ENCODE results near the gene OTUD5. TPM values are rescaled to one million over a fixed set of nuclear protein-coding genes. Genes with fewer than 3 reads are reported as not detected.

OTUD5 gene
- total RNA-seq, 1 experiment from 2014 or later: 37.1 TPM

- no peak overlapping the region for H3K27ac ChIP-seq
- no peak overlapping the region for H3K4me3 ChIP-seq
- no peaks in the 10 kb centered on the region for H3K9me2 ChIP-seq (ENCODE audit: insufficient read depth)
- no peaks in the 10 kb centered on the region for H3K9me3 ChIP-seq (ENCODE audit: insufficient read depth, low read depth)
- intact Hi-C loops (cut with micrococcal nuclease; ENCODE audit: unreplicated experiment): no loop called here
- no peaks in the 10 kb centered on the region for H3F3A ChIP-seq (ENCODE audit: insufficient read depth, low read depth)
- TF ChIP-seq CTCF (conservative IDR thresholded peaks at IDR 0.05): no peak
- TF ChIP-seq EZH2 (IDR thresholded peaks at IDR 0.05; ENCODE audit: low read depth): no peak
- no peak overlapping the region for H3K4me2 ChIP-seq
- no peaks in the 10 kb centered on the region for H3K36me3 ChIP-seq (ENCODE audit: low read depth)
- H4K20me1 ChIP-seq (ENCODE audit: insufficient read depth): no peaks in the 10 kb centered on the region
- H2AFZ ChIP-seq: no peak overlapping the region
- ChIA-PET POLR2A (ENCODE audit: unreplicated experiment) (interaction anchor here (0.6 kb wide), 1 partner anchor 36 kb away, joined by 4 read pairs; no protein-coding TSS in a partner anchor), CTCF (no interaction called here)
- H3K27me3 ChIP-seq (ENCODE audit: insufficient read depth, low read depth): no peaks in the 10 kb centered on the region
- DNase-seq: no peak
- no peaks in the 10 kb centered on the region for H3K4me1 ChIP-seq (replicated peaks; ENCODE audit: insufficient read depth)
- H3K79me2 ChIP-seq (ENCODE audit: low read depth): peaks cover 10% of the 10 kb centered on the region; the same call in 1 of the 2 replicates
- no TSS peak for BruUV-seq (replicated peaks)
Observed at GRCh38 chrX:48902776-48903175, 54.6 kb downstream of the OTUD5 start.

DNA sequence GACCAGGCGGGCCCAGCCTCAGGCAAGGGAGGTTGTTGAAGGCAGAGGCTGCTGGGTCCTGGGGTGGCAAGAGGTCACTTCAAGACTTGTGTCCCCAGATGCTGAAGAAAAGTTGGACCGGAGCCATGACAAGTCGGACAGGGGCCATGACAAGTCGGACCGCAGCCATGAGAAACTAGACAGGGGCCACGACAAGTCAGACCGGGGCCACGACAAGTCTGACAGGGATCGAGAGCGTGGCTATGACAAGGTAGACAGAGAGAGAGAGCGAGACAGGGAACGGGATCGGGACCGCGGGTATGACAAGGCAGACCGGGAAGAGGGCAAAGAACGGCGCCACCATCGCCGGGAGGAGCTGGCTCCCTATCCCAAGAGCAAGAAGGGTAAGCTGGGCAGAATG is 55.3 kb downstream of the OTUD5 start:
- intact Hi-C loops (cut with micrococcal nuclease; ENCODE audit: unreplicated experiment): no loop called here
- CTCF ChIA-PET: no interaction called here
- no peaks in the 10 kb centered on the region for H3K9me2 ChIP-seq (ENCODE audit: insufficient read depth)
- no peaks in the 10 kb centered on the region for H3F3A ChIP-seq (ENCODE audit: insufficient read depth, low read depth)
- no peaks in the 10 kb centered on the region for H3K27me3 ChIP-seq (ENCODE audit: insufficient read depth, low read depth)
- H3K4me2 ChIP-seq: no peak overlapping the region
- H3K9me3 ChIP-seq (ENCODE audit: insufficient read depth, low read depth): no peaks in the 10 kb centered on the region
- H3K4me3 ChIP-seq: no peak overlapping the region
- no peaks in the 10 kb centered on the region for H3K36me3 ChIP-seq (ENCODE audit: low read depth)
- BruUV-seq (replicated peaks): no TSS peak
- no peaks in the 10 kb centered on the region for H3K4me1 ChIP-seq (replicated peaks; ENCODE audit: insufficient read depth)
- H3K27ac ChIP-seq: no peak overlapping the region
- H4K20me1 ChIP-seq (ENCODE audit: insufficient read depth): no peaks in the 10 kb centered on the region
- no peak for DNase-seq
- H2AFZ ChIP-seq: no peak overlapping the region
- TF ChIP-seq CTCF (conservative IDR thresholded peaks at IDR 0.05): no peak
- TF ChIP-seq EZH2 (IDR thresholded peaks at IDR 0.05; ENCODE audit: low read depth): no peak
- H3K79me2 ChIP-seq (ENCODE audit: low read depth): peaks cover 10% of the 10 kb centered on the region; the same call in 1 of the 2 replicates
- POLR2A ChIA-PET (ENCODE audit: unreplicated experiment): no interaction called here

GRCh38 chrX:48901069-48901468 is 56.3 kb downstream of the OTUD5 start:
- no peak overlapping the region for H3K27ac ChIP-seq
- H3K79me2 ChIP-seq (ENCODE audit: low read depth): peaks cover 18% of the 10 kb centered on the region
- no TSS peak for BruUV-seq (replicated peaks)
- no peaks in the 10 kb centered on the region for H4K20me1 ChIP-seq (ENCODE audit: insufficient read depth)
- ChIA-PET CTCF (no interaction called here), POLR2A (ENCODE audit: unreplicated experiment) (no interaction called here)
- H3K4me3 ChIP-seq: no peak overlapping the region
- TF ChIP-seq EZH2 (IDR thresholded peaks at IDR 0.05; ENCODE audit: low read depth) (no peak), CTCF (conservative IDR thresholded peaks at IDR 0.05) (no peak)
- DNase-seq: no peak
- no peak overlapping the region for H2AFZ ChIP-seq
- no peaks in the 10 kb centered on the region for H3K27me3 ChIP-seq (ENCODE audit: insufficient read depth, low read depth)
- no peak overlapping the region for H3K4me2 ChIP-seq
- no peaks in the 10 kb centered on the region for H3K4me1 ChIP-seq (replicated peaks; ENCODE audit: insufficient read depth)
- H3K9me3 ChIP-seq (ENCODE audit: insufficient read depth, low read depth): no peaks in the 10 kb centered on the region
- intact Hi-C loops (cut with micrococcal nuclease; ENCODE audit: unreplicated experiment): no loop called here
- no peaks in the 10 kb centered on the region for H3F3A ChIP-seq (ENCODE audit: insufficient read depth, low read depth)
- no peaks in the 10 kb centered on the region for H3K36me3 ChIP-seq (ENCODE audit: low read depth)
- no peaks in the 10 kb centered on the region for H3K9me2 ChIP-seq (ENCODE audit: insufficient read depth)
